Measurements from ENCODE around the gene DNLZ.
A peak's percentile ranks its signal among the peaks of the same experiment; 100 is the strongest.

Gene DNLZ

DNA sequence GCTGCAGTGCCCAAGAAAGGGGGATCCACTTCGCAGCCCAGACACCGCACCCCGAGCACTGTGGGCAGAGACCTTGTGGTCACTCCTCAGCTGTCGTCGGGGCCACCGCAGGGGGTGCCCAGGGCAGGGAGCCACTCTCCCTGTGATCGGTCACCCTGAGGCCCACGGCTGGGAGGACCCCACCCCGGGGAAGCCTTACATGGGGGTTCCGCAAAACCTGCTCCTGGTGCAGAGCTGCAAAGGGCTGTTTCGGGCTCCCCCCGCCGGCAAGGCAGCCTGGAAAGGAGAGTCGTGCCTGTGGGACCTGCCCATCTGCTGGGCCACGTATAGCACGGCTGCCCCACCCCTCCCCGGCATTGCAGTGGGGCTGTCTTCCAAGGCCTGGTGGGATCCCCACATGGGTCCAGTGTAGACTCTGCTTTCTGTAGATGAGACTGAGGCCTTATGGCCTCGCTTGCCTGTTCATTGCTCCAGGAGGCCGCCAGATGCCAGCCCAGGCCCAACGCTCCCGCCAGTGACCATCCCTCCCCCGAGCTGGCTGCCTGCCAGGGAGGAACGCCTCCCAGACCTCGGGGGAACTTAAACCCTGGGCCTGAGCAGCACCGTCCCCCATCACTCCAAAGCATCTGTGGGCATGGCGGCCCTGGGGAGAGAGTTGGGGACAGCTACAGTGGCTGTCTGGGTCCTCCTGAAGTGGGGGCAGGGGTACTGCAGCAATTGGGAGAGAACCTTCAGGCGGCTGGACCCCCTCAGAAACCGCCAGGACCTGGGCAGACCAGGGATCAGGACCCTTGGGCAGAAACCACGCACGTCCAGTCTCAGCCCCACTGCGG, 1.6 kb upstream of the DNLZ start:
- H3K36me3 Mint-ChIP-seq (ENCODE audit: low read depth) = no peaks in the 10 kb centered on the region
- no peak overlapping the region for H3K27ac Mint-ChIP-seq
- H3K4me3 Mint-ChIP-seq = no peak overlapping the region
- H3K27me3 Mint-ChIP-seq (ENCODE audit: low read depth) = no peaks in the 10 kb centered on the region
- H3K9me3 Mint-ChIP-seq = no peaks in the 10 kb centered on the region
- no peak for DNase-seq (ENCODE audit: low spot score)
- peaks cover 5% of the 10 kb centered on the region for H3K4me1 Mint-ChIP-seq (ENCODE audit: low read depth)

DNA sequence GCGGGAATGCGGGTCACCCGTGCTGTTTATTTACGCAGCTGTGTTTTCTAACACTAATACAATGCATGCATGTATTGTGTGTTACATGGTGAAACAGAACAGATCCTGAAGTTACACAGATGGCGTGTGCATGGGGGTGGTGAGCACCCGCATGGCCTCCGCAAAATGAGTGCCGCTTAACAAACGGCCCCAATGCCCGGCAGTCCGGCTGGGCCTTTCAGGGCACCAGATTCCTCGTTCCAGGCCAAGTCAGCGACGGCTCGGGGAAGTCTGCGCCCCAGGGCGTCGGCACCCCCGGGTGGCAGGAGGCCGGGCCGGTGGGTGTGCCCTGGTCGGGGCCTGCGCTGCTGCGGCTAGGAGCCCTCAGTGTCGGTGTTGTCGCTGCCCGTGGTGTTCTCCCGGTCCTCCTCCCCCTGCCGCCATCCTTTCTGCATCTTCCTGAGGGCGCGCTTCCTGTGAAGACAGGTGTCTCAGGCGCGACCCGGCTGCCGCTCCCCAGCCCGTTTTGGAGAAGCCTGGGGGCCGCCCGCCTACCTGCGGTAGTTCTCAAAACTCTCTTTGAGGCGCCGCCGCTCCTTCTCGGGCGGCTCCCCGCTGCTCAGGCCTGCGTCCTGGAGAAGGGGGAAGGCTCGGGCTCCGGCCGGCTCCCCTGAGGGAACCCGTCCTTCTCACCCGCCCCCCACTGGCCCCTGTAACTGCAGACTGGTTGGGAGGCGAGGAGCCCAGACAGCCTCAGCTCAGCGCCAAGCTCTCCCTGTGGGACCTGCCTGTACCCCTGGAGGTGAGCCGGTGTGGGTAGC, 605 bp upstream of the DNLZ start:
- Mint-ChIP-seq H3K4me1 (ENCODE audit: low read depth) (peaks cover 5% of the 10 kb centered on the region), H3K9me3 (no peaks in the 10 kb centered on the region), H3K36me3 (ENCODE audit: low read depth) (no peaks in the 10 kb centered on the region), H3K4me3 (peak overlapping the region; percentile 40), H3K27me3 (ENCODE audit: low read depth) (no peaks in the 10 kb centered on the region), H3K27ac (no peak overlapping the region)
- no peak for DNase-seq (ENCODE audit: low spot score)

DNA sequence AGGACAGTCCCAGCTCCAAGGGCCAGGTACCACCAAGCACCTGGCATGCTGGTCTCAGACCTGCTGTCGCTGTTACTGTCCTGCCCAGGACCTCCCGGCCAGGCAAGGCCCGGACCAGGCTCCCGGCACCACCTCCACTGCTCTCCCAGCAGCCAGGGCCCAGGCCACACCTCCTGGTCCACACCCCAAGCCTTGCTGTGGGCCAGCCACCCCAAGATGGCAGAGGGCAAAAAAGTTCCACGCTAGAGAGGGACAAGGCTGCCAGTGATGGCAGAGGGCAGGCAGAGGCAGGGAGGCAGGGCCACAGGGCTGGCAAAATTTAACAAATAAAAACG, 1.1 kb downstream of the DNLZ start:
- H3K27me3 Mint-ChIP-seq (ENCODE audit: low read depth) = no peaks in the 10 kb centered on the region
- no peak overlapping the region for H3K4me3 Mint-ChIP-seq
- DNase-seq (ENCODE audit: low spot score) = no peak
- H3K27ac Mint-ChIP-seq = no peak overlapping the region
- no peaks in the 10 kb centered on the region for H3K9me3 Mint-ChIP-seq
- H3K4me1 Mint-ChIP-seq (ENCODE audit: low read depth) = peaks cover 5% of the 10 kb centered on the region
- H3K36me3 Mint-ChIP-seq (ENCODE audit: low read depth) = no peaks in the 10 kb centered on the region

DNA sequence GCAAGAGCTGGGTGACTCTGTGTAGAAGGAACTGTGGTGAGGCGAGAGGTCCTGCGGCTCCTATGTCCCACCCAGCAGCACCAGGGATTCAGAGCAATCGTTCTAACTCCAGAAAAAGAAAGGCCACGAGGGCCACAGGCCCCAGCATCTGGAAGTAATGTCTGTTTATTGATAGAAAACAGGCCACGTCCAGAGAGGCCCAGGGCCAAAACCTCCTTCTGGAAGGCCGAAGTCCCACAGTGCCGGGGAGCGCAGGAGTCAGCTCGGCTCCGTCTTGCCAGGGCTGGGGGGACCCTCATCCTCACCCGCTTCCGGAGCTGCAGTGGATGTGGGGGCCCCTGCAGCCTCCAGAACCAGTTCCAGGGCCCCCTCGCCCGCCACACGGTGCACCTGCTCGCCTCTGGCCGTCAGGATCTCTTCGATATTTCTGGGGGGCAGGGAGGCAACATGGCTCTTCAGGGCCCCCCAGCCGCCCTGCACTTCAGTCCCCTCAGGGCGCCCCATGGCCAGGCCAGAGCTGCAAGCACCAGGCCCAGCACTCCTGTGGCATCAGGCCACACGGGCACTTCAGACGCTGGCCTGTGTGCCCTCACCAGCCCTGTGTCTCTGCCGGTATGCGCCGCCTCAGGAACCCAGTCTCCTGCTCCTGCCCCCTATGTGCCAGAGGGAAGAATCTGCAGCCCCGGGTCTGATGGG, 1.6 kb downstream of the DNLZ start:
- Mint-ChIP-seq H3K4me3 (no peak overlapping the region), H3K27me3 (ENCODE audit: low read depth) (no peaks in the 10 kb centered on the region)

DNA sequence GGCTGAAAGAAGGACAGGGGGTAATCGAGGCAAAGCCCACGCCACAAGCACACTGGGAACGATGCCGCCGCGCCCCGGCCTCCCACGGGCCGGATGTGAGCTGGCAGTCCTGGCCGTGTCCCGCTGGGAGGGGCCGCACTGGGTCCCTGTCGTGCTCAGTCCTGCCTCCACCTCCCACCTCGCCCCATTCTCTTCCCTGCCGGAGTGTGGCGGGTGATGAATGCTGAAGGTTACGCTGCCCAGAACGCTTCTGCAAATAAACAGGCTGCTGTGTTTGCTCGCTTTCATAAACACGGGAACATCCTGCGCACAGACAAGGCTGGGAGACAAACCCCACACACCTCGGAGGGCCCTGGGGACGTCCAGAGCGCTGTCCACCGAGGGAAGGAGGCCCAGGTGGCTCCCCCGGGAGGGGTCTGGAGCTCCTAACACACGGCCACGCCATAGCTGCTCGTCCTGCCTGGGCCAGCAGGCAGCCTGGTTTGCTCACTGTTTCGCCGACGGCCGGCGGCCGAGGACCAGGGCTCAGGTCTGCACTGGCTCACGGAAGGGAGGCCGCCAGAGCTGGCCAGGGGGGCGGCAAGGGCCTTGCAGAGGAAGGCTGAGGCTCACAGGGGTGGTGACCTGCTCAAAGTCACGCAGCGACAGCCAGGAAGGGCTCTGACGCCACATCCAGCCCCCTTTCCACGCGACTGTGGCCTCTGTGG, 2.3 kb downstream of the DNLZ start:
- Mint-ChIP-seq H3K4me3 (no peak overlapping the region), H3K27me3 (ENCODE audit: low read depth) (no peaks in the 10 kb centered on the region)

More for the DNA sequence above, 1.6 kb downstream of the DNLZ start:
- no peak for DNase-seq (ENCODE audit: low spot score)
- Mint-ChIP-seq H3K36me3 (ENCODE audit: low read depth) (no peaks in the 10 kb centered on the region), H3K9me3 (no peaks in the 10 kb centered on the region), H3K27ac (no peak overlapping the region), H3K4me1 (ENCODE audit: low read depth) (peaks cover 5% of the 10 kb centered on the region)

DNA sequence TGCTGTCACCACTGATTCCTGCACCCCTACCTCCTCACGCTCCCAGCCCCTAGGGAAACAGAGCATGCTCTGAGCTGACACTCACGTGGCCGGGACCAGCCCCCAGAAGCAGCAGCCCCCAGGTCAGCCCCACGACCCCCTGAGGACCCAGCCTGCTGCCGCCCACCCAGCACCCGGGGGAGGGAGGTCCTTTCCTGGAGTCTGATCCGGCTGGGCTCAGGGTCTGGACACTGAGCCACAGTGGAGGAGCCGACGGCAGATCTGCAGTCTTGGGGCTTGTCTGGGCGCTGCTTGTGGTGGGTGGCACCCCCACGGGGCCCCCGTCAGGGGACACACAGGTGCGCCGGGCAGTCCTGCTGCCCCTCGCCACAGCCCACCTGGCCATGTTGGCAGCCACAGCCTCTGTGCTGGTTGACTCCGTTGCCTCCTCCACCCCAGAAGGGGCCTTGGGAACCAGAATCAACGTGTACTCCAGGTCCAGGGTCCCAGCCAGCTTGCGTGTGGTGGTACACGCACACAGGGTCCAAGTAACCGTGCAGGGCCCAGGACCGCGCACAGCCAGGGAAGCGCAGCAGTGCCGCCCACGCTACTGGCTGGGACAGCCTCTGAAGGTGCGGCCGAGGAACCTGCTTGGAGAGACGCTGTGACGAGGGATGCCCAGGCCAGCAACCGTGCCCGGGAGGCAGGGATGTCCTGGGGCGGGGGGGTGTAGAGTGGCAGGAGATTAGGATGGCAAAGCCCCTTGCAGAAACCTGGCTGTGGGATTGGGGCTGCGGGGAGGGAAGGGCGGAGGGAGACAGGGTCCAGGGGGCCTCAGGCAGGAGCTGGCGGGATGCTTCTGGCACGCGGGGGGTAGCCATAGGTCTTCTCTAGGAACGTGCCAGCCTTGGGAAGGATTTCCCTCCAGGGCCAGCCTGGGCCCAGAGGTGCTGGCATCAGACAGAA, 3.5 kb downstream of the DNLZ start:
- peaks cover 5% of the 10 kb centered on the region for H3K4me1 Mint-ChIP-seq (ENCODE audit: low read depth)
- no peak for DNase-seq (ENCODE audit: low spot score)
- no peak overlapping the region for H3K27ac Mint-ChIP-seq
- H3K4me3 Mint-ChIP-seq = no peak overlapping the region
- no peaks in the 10 kb centered on the region for H3K36me3 Mint-ChIP-seq (ENCODE audit: low read depth)
- H3K9me3 Mint-ChIP-seq = no peaks in the 10 kb centered on the region
- no peaks in the 10 kb centered on the region for H3K27me3 Mint-ChIP-seq (ENCODE audit: low read depth)

More for the DNA sequence above, 2.3 kb downstream of the DNLZ start:
- no peaks in the 10 kb centered on the region for H3K36me3 Mint-ChIP-seq (ENCODE audit: low read depth)
- DNase-seq (ENCODE audit: low spot score) = no peak
- H3K27ac Mint-ChIP-seq = no peak overlapping the region
- peaks cover 5% of the 10 kb centered on the region for H3K4me1 Mint-ChIP-seq (ENCODE audit: low read depth)
- no peaks in the 10 kb centered on the region for H3K9me3 Mint-ChIP-seq

DNA sequence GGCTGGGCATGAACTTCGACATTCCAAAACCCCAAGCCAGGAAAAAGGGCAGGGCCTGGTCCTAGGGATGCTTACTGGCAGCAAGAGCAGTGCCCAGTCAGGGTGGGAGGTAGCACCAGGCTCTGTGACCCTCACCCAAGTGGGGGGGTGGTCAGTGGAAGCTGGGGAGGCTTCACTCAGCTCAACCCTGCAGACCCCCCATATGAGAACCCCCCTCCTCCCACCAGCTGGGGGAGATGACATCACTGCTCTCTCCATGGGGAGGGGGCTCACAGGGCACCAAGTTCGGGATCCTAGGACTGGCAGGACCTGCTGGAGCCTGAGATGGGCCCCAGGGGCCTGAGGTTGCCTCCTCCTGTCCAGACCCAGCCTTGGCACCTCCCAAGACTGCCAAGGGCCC, 4.7 kb downstream of the DNLZ start:
- Mint-ChIP-seq H3K27ac (no peak overlapping the region), H3K4me1 (ENCODE audit: low read depth) (peaks cover 5% of the 10 kb centered on the region), H3K4me3 (no peak overlapping the region), H3K9me3 (no peaks in the 10 kb centered on the region), H3K36me3 (ENCODE audit: low read depth) (no peaks in the 10 kb centered on the region), H3K27me3 (ENCODE audit: low read depth) (no peaks in the 10 kb centered on the region)
- DNase-seq (ENCODE audit: low spot score) = no peak

DNA sequence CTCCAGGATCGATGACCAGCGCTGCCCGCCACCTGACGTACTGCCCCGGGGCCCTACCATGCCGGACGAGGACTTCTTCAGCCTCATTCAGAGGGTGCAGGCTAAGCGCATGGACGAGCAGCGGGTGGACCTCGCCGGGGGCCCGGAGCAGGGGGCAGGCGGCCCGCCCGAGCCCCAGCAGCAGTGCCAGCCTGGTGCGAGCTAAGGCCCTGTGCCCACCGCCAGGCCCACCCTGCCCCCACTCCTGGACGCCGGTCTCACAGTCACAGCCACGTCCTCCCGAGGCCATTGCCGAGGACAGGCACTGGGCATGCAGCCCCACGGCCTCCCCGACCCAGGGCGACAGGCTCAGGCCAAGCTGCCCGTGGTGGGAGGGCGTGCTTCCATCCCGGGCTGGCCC, 5.5 kb downstream of the DNLZ start:
- no peak overlapping the region for H3K27ac Mint-ChIP-seq
- H3K4me3 Mint-ChIP-seq = no peak overlapping the region
- H3K36me3 Mint-ChIP-seq (ENCODE audit: low read depth) = no peaks in the 10 kb centered on the region
- no peaks in the 10 kb centered on the region for H3K9me3 Mint-ChIP-seq
- no peaks in the 10 kb centered on the region for H3K27me3 Mint-ChIP-seq (ENCODE audit: low read depth)
- peaks cover 5% of the 10 kb centered on the region for H3K4me1 Mint-ChIP-seq (ENCODE audit: low read depth)
- no peak for DNase-seq (ENCODE audit: low spot score)

DNA sequence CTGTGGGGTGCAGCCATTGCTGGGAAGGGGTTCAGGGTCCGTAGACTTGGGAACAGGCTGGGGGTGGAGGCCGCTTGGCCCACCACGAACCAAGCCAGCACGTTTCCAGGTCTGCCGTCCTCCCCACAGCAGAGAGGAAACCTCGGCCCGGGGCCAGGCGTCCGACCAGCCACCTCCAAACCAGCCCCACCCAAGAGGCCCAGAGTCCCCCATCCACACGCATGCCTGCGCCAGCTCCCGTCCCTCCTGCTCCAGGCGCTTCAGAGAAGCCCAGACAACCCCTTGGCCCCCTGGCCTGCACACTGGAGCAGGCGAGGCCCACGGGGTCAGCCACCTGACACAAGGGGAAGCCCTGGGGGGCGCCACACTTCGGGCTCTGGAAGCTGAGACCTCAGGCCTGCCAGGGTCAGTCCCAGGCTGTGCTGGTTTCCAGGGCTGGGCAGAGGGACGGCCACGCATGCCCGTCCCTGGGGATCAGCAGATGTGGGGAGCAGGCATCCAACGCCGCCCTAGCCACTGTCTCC, 6.3 kb downstream of the DNLZ start:
- no peaks in the 10 kb centered on the region for H3K4me1 Mint-ChIP-seq (ENCODE audit: low read depth)

DNA sequence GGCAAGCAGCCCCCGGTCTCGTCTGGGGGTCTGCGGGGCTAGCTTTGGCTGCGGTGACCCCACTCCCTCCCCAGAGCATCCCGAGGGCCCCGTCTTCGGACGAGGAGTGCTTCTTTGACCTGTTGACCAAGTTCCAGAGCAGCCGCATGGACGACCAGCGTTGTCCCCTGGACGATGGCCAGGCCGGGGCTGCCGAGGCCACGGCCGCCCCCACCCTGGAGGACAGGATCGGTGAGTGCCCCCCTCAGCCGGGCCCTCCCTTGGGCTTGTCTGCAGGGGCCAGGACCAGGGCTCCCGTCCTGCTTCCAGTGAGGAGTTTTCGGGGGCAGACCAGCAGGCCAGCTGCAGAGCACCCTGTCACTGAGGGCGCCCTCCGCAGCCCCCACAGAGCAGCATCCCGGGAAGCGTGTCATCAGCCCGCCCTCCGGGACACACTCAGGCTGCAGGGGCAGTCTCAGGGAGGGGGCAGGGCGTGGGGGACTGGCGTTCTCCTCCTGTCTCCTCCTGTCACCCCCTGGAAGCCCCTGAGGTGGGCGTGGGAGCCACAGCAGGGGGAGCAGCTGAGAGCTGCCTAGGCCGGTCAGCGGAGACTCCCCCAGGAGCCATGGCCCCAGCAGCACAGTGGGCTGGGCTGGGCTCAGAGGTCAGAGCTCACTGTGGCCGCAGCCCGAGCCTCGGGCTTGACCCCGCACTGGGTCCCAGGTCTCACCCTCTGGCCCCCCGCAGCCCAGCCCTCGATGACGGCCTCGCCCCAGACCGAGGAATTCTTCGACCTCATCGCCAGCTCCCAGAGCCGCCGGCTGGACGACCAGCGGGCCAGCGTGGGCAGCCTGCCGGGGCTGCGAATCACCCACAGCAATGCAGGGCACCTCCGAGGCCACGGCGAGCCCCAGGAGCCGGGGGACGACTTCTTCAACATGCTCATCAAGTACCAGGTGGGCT, 7.7 kb downstream of the DNLZ start:
- DNase-seq (ENCODE audit: low spot score) = no peak
- Mint-ChIP-seq H3K27ac (no peak overlapping the region), H3K36me3 (ENCODE audit: low read depth) (no peaks in the 10 kb centered on the region), H3K9me3 (no peaks in the 10 kb centered on the region), H3K27me3 (ENCODE audit: low read depth) (no peaks in the 10 kb centered on the region), H3K4me3 (no peak overlapping the region), H3K4me1 (ENCODE audit: low read depth) (no peaks in the 10 kb centered on the region)

More for the DNA sequence above, 6.3 kb downstream of the DNLZ start:
- no peaks in the 10 kb centered on the region for H3K27me3 Mint-ChIP-seq (ENCODE audit: low read depth)
- no peaks in the 10 kb centered on the region for H3K36me3 Mint-ChIP-seq (ENCODE audit: low read depth)
- H3K27ac Mint-ChIP-seq = no peak overlapping the region
- H3K9me3 Mint-ChIP-seq = no peaks in the 10 kb centered on the region
- DNase-seq (ENCODE audit: low spot score) = no peak
- no peak overlapping the region for H3K4me3 Mint-ChIP-seq

DNA sequence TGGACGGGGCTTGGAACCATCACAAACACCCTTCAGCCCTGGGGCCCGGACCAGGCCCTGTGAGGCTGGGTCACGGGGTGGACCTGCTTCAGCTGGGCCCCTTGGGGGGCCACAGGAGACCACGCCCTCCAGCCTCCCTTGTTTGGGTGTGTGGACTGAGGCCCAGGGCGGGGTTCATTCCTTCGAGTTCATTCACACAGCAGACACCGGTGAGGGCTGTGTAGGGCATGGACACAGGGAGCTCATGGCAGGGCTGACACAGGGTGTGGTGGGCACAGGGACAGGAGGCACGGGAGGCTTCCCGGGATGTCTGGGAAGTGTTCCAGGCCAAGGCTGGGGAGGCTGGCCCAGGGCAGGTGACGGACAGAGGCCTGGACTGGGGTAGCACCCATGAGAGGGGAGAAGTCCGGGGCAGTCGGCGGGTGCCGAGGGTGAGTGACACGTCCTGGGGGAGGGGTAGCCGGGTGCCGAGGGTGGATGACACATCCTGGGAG, 8.9 kb downstream of the DNLZ start:
- DNase-seq (ENCODE audit: low spot score) = no peak
- Mint-ChIP-seq H3K4me3 (no peak overlapping the region), H3K36me3 (ENCODE audit: low read depth) (no peaks in the 10 kb centered on the region), H3K27ac (no peak overlapping the region), H3K27me3 (ENCODE audit: low read depth) (no peaks in the 10 kb centered on the region), H3K4me1 (ENCODE audit: low read depth) (no peaks in the 10 kb centered on the region), H3K9me3 (no peaks in the 10 kb centered on the region)

Measured in T-helper 2 cell treated with Interferon-gamma antibody and Interleukin-4, amounts not matched to agents 5 μg/mL and 100 μg/mL, for 36 hours (primary cell).